Non-pigmented ciliary epithelial cell (primary cell): Measurements from ENCODE around the gene VCPKMT.

ENCODE experiments used
- DNase-seq: peaks from one replicate; pipeline ENCODE4 v3.0.0-alpha.2; 2010; ENCODE audit warnings: low read depth

Gene VCPKMT

DNA sequence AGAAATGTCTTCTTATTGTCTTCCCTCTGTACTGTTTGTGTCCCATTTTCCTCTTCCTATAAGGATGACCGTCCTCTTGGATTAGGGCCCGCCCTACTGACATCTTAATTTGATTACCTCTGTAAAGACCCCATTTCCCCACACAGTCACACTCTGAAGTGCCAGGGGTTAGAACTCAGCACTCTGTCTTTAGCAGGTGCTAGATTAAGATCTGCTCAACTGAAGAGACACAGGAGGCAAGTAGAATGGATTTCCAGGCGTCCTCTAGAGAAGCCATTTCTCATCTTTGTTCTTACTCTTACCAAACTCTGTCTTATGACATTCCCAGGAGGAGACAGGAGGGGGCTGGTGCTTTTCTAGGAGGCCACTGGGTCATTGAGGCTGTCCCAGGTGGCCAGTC, 50.8 kb downstream of the VCPKMT start:
- no peak for DNase-seq

DNA sequence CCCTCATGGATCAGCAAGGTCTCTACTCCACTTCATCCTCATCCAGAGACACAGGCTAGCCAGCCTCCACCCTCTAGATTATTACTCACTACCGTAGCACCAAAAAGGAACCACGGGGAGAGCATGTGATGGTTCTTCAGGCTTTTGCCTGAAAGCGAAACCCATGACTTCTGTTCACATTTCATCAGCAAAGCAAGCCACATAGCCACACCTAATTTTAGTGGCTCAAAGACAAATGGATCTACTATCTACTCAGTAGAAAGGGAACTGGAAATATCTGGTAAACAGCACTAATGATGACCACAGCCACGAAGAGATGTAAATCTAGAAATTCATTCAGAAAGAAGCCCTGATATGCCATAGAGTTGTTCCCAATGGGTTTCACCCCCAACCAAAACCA, 51.4 kb downstream of the VCPKMT start:
- DNase-seq: no peak

DNA sequence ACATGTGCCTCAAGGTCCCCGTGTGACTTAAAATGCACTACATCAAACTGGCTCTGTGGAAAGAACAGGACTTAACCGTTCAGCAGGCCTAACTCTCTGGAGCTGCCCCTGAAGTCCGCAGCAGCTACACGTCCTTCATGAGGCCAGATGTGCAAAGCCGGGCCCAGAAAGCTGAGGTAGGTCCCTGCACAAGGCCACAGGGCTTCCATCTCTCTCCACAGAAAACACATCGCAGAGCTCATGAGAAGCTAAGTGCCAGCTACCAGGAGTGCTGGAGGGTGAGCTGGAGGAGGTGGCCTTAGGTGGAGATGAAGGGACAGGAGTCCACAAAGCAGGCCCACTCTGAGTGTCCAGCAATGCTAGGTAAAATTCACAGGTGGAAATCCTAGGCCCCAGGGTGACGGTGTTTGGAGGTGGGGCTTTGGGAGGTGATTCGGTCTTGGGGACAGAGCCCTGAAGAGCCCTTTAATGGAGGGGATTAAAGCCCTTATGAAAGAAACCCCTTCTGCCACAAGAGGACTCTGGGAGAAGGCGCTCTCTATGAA, 52.4 kb downstream of the VCPKMT start:
- DNase-seq: no peak

DNA sequence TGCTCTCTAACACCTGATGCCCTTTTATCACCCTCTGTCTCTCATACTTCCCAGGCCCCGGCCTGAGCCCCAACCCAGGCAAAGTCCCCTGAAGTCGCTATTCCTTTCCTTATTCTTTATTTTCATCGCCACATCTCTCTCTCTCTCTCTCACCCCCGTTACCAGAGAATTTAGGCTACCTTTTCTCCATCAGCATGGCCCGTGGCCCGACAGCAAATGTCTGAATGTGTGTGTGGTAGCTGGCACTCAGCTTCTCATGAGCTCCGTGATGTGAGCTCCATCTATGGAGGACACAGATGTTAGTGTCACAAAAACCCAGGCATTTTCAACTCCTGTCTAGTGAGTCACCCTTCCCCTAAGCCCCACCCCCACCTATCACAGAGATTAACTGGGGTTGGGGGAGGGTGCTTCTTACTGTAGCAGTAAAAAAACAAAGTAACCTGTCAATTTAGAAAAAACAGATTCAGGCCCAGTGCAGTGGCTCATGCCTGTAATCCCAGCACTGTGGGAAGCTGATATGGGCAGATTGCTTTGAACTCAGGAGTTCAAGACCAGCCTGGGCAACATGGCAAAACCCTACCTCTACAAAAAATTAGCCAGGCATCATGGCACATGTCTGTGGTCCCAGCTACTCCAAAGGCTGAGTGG, 53.8 kb downstream of the VCPKMT start:
- DNase-seq: peak; percentile 63

DNA sequence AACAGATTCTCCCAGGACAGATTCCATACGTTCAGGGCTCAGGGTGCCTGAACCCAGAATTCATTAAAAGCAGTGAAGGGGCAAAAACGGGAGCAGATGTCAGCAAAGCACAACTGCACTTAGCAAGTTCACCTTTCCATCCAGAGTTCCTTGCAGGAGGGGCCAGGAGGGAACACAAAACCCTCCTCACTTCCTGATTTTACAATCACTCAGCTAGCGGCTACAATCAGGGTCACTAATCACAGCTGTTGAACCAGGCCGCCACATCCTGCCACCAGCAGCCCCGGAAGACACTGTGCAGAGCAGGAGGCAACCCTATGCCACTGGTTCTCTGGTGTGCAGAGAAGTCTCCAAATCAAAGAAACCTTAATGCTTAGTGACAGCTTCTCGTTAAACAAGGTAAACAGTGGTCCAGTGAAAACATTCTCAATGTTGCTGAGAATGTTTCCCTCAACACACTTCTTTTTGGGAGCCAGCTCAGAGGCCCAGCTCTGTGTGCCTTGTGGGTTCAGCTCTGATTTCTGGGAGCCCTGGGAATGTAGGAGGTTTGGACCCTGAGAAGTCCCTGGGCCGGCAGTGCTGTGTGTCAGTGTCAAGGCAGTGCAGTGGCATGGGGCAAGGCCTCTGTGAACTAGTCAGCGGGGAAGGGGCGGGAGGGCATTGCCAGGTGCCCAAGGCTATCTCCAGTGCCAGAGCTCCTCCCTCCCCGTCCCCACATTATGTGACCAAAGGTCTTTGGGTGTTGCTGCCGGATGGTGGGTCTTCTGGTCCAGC, 54.5 kb downstream of the VCPKMT start:
- no peak for DNase-seq

DNA sequence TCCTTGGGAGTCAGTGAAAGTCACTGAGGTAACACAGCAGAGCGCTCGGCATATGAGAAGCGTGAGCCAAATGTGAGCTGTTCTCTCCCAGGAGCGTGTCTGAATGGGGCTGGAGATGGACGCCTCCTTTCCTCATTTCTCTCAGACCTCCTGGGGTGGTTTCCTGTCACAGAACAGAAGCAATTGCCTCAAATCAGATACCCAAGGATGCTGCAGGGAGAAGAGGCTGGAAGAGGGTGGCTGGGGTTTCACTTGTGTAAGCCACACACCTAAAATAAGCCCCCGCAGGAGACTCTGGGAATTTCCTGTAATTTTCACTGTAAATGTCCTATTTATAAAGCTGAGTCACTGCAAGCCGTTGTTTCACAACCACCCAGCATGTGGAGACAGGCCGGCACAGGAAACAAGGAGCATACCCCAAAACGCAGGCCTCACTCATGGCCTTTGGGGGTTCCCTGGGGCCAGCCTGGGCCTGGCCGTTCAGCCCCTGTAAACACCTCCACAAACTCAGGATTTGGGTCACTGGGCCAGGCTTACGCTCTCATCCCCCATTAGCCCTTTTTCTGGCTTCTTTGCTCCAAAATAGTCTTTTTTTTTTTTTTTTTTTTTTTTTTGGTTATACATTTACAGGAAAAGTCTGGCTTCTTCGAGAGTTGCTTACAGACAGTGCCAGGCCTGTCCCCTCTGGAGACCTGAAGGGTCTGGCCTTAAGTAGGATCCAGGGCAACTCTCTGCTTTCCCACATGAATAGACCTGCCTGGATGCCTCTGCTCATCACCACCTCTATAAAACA, 55.3 kb downstream of the VCPKMT start:
- DNase-seq: peak; percentile 77

DNA sequence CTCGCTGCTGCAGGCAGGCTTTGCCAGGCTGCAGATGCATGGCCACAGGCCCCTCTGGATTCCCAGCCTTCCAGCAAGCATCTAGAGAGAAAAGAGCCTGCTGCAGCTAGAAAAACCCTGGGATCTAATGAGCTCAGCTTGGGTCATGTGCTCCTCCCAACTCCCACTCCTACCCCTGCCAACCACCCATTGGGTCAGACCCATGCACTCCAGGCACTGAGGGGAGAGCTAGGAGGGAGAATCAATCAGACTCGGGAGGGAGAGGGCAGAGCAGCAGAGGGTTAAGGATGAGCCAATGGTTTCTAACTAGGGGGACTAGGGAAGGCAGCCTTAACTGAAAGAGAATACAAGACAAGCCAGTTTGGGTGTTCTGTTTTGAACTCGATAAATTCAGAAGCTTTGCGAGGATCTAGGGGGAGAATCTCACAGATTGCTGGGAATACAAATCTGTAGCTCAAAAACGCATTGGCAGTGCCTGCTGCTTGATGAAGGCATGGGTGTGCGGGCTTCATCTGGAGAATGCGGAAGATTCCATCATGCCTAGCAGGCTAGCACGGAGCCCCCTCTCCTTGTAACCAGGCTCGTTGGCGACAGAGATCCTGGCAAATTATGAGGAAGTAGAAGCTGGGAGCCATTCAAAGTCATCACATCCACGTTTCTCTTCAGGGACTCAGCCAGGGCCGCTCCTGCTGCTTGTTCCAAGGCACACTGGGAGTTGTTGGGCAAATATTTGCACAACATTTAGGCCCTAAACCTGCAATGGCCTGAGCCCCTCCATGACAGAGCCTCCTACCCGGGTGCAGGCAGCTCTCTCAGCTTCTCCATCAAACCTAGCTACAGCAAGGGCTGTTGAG, 56.4 kb downstream of the VCPKMT start:
- no peak for DNase-seq
